ENCODE results near the gene CTSC. TPM values are rescaled to one million over a fixed set of nuclear protein-coding genes. Genes with fewer than 3 reads are reported as not detected.

CTSC gene
- total and polyA plus RNA-seq, 9 donors, result 20.3 to 257 (median 29.2) TPM

- peaks cover 7% of the 10 kb centered on the region for H3K4me1 ChIP-seq (ENCODE audit: insufficient read depth)
- DNase-seq, result no peak
- no peaks in the 10 kb centered on the region for H3K9me3 ChIP-seq
- intact Hi-C loops (cut with DNase I), result no loop called here
- no peaks in the 10 kb centered on the region for H3K36me3 ChIP-seq
- H3K27me3 ChIP-seq, result no peaks in the 10 kb centered on the region
- TF ChIP-seq POLR2A (IDR thresholded peaks at IDR 0.05) (no peak), EP300 (IDR thresholded peaks at IDR 0.05) (no peak)
- TF ChIP-seq, protein P1, sequence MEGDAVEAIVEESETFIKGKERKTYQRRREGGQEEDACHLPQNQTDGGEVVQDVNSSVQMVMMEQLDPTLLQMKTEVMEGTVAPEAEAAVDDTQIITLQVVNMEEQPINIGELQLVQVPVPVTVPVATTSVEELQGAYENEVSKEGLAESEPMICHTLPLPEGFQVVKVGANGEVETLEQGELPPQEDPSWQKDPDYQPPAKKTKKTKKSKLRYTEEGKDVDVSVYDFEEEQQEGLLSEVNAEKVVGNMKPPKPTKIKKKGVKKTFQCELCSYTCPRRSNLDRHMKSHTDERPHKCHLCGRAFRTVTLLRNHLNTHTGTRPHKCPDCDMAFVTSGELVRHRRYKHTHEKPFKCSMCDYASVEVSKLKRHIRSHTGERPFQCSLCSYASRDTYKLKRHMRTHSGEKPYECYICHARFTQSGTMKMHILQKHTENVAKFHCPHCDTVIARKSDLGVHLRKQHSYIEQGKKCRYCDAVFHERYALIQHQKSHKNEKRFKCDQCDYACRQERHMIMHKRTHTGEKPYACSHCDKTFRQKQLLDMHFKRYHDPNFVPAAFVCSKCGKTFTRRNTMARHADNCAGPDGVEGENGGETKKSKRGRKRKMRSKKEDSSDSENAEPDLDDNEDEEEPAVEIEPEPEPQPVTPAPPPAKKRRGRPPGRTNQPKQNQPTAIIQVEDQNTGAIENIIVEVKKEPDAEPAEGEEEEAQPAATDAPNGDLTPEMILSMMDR (IDR thresholded peaks at IDR 0.05), result no peak
- H3K27ac ChIP-seq, result no peak overlapping the region
- H3K4me3 ChIP-seq, result no peak overlapping the region
These were observed 53.0 kb downstream of the CTSC start for GRCh38 chr11:88284336-88285050.

DNA sequence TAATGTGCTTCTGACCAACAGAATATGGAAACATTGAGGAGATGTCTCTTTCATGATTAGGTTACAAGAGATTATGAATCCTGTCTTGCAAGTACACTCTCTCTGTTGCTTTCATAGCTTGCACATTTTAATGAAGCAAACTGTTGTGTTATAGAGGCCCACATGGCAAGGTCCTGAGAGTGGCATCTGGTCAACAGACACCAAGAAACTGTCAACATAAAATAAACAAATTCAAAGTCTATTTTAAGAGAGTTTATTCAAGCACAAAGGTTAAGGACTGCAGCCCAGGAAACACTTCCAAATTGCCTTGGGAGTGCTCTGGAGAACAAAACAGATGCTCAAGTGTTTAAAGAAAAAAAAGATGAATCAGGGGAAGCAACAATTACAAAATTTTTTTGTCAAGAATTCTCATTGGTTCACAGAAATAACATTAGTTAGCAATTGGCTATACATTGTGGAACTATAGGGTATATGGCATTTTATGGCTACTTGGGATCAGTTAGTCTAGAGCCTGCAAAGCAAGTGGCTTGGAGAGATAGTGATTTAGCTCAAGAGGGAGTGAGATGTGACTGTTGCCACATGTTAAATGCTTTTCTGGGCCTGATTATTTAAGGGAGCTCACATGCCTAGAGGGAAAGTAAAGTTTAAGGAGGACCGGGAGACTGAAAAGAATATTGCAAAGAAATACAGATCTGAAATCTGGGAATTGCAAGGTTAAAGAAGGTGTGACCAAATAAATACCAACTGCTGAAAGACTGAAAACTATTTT is 54.6 kb downstream of the CTSC start:
- intact Hi-C loops (cut with DNase I), result no loop called here
- H3K4me1 ChIP-seq (ENCODE audit: insufficient read depth), result peaks cover 7% of the 10 kb centered on the region
- no peak for DNase-seq
- TF ChIP-seq POLR2A (IDR thresholded peaks at IDR 0.05) (no peak), EP300 (IDR thresholded peaks at IDR 0.05) (no peak)
- TF ChIP-seq, protein P1 (IDR thresholded peaks at IDR 0.05), result no peak
- no peak overlapping the region for H3K27ac ChIP-seq
- no peaks in the 10 kb centered on the region for H3K27me3 ChIP-seq
- H3K36me3 ChIP-seq, result no peaks in the 10 kb centered on the region
- no peak overlapping the region for H3K4me3 ChIP-seq
- 57 to 79% (median 72%) methylated on average over 1 of the region's 1 CpG for WGBS, 3 donors
- H3K9me3 ChIP-seq, result no peaks in the 10 kb centered on the region

DNA sequence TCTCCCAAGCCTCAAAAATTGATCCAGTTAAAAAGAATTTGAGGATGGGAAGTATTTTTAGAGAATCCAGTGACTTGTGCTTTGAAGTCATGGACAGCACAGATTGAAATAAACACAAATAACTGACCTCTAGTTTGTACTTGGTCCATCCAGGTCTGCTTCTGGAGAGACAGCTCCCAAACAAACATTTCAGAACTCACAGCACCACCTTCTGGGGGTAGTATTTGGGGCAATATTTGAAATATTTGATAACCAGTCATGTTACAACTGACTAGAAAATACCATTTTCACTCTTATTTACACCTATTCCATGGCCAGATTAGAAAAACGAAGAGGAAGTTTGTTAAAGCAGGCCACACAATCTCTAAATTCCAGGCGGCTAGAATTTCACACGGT is 56.2 kb downstream of the CTSC start:
- no peak for DNase-seq
- Histone ChIP-seq H3K27ac (no peak overlapping the region), H3K9me3 (no peaks in the 10 kb centered on the region), H3K36me3 (no peaks in the 10 kb centered on the region), H3K4me1 (ENCODE audit: insufficient read depth) (peaks cover 7% of the 10 kb centered on the region), H3K4me3 (no peak overlapping the region), H3K27me3 (no peaks in the 10 kb centered on the region)
- TF ChIP-seq, protein P1 (IDR thresholded peaks at IDR 0.05), result no peak
- TF ChIP-seq EP300 (IDR thresholded peaks at IDR 0.05) (no peak), POLR2A (IDR thresholded peaks at IDR 0.05) (no peak)
- 61 to 66% (median 64%) methylated on average over 3 of the region's 3 CpGs for WGBS, 3 donors
- intact Hi-C loops (cut with DNase I), result no loop called here

GRCh38 chr11:88280673-88281316 is 56.7 kb downstream of the CTSC start:
- Histone ChIP-seq H3K4me3 (no peak overlapping the region), H3K9me3 (no peaks in the 10 kb centered on the region), H3K36me3 (no peaks in the 10 kb centered on the region), H3K4me1 (ENCODE audit: insufficient read depth) (peaks cover 7% of the 10 kb centered on the region), H3K27me3 (no peaks in the 10 kb centered on the region), H3K27ac (no peak overlapping the region)
- no peak for DNase-seq
- 61 to 75% (median 63%) methylated on average over 6 of the region's 6 CpGs for WGBS, 3 donors
- intact Hi-C loops (cut with DNase I), result no loop called here
- TF ChIP-seq POLR2A (IDR thresholded peaks at IDR 0.05) (no peak), EP300 (IDR thresholded peaks at IDR 0.05) (no peak)
- TF ChIP-seq, protein P1 (IDR thresholded peaks at IDR 0.05), result no peak

Data from ovary (tissue), 9 donors.